Middle frontal gyrus (tissue), 1 donor: Measurements from ENCODE around the gene AK1.

Experiments
- DNase-seq: peaks from one replicate; pipeline ENCODE4 v3.0.0-alpha.2; 2015; ENCODE audit warnings: low spot score; ENCODE audit errors: extremely low spot score

AK1 gene

DNA sequence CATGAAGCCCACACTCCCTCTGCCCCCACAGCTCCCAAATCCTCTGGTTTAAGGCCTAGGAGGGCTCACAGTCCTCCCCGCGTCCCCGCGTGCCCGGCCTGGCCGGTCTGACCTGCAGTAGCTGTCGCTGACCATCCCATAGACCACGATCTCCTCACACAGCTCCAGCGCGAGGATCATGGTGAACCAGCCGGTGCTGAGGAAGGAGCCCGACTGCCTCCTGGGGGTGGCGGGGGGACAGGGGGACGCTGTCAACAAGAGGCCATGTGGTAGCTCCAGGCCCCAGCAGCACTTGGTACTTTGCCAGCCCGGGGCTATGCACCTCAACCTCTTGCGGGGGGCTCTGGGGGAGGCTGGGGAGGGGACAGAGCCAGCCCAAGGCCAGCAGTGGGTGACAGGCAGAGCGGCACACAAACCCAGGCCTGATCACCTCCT, 32.4 kb upstream of the AK1 start:
- no peak for DNase-seq

DNA sequence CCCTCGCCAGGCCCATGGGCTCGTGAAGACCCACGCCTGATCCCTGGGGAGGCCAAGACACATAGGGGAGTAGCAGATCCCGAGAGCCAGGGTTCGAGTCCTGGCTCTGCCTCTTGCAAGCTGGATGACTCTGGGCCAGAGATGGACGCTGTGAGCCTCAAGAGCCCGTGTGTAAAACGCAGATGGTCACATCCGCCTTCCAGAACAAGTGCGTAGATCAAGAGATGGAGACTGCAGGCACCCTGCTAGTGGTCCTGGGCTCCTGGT, 31.1 kb upstream of the AK1 start:
- no peak for DNase-seq

DNA sequence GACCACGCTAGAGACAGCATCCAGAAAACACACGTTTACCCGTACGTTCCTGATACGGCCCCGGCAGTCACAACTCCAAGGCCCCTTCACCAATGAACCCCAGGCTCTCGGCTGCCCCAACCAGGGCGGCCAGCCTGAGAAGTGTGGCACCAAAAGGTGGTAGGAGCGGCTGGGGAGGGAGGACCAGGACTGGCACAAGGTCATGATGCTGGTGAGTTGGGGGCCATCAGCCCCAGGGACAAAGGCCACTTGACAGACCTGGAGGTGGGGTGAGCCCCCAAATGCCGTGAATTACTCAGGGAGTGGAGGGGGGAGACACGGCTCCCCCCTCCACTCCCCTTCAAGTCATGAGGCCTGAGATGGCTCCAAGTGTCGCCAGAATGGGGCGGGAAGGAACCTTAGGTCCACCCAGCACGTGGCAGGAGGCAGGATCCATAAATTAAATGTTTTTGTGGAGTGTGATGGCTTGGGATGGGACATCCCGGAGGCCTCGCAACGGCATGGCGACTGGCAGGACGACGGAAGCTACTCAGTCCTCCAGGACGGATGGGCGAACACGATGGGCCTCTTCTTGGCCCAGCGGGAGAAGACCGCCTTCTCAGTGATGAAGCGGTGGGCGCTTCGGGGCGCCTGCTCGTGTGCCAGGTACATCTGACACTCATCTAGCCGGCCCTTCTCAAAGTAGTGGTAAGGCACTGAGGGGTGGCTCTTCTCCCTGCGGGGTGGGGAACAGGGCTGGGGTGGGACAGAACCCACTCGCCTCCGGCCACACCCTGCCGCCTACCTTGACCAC, 30.6 kb upstream of the AK1 start:
- DNase-seq: no peak

DNA sequence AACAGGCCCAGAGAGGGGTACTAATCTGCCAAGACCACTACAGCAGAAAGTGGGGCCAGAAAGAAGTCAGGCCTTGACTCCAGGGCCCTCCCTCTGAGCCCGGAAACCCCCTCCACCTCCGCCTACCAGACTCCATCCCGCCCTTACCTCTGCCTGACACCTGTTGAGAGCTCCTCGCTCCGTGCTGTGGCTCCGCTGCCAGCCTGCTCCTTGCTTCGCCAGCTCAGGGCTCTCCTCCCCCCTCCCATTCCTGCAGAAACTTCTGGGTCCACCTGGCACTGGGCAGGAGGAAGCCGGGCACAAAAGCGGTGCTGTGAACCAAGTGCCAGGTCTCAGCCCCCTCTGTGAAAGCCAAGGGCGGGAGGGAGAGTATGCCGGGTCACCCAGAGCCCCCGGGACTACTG, 28.3 kb upstream of the AK1 start:
- DNase-seq: no peak

DNA sequence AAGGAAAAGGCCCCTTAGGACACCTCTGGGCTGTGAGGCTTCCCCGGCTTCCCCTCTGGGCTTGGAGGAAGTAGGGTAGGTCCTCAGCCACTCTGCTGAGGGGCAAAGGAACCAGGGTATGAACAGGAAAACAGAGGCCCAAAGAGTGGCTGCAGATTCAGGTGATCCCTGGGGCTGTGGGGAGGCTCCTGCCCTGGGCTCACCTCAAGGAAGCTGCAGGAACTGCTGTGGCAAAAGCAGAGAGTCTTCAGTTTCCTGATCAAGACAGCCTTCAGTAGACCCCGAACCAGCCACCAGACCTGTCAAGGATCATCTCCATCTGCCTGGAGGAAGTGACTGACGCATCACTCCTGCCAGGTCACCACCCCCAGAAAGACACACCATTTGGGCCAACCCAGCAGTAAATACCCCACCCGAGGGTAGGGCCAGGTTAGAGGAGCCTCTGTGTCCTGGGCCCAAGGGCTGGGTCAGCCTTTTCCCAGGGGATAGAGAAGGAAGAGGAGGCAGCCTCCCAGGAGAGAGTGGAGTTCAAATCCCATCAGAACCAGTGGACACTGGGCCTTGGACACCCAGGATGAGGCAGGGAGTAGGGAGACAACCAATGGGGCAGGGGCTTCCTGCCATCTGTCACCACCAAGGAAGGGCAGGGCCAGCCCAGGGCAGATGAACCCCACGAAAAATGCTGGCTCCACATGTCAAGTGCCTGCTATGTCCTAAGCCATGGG, 27.7 kb upstream of the AK1 start:
- no peak for DNase-seq

DNA sequence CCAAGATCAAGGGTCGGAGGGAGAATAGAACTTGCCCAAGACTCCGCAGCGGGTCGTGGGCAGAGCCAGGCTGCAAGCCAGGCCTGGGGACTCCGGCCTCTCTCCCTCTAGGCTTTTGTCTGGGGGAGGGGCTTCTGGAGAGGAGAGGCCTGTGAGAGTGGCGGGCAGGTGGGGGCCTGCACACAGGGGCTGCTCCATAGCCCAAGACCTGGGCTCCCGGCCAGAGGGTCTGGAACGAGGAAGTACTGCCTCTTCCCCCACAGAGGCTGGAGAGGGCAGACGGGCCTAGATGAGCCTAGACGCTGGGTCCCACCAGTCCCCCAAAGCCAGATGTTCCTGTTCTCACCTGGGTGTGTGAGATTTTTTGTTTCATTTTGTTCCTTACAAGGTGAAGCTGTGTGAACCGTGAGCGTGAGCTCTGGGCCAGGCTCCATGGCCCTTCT, 27.1 kb upstream of the AK1 start:
- no peak for DNase-seq

DNA sequence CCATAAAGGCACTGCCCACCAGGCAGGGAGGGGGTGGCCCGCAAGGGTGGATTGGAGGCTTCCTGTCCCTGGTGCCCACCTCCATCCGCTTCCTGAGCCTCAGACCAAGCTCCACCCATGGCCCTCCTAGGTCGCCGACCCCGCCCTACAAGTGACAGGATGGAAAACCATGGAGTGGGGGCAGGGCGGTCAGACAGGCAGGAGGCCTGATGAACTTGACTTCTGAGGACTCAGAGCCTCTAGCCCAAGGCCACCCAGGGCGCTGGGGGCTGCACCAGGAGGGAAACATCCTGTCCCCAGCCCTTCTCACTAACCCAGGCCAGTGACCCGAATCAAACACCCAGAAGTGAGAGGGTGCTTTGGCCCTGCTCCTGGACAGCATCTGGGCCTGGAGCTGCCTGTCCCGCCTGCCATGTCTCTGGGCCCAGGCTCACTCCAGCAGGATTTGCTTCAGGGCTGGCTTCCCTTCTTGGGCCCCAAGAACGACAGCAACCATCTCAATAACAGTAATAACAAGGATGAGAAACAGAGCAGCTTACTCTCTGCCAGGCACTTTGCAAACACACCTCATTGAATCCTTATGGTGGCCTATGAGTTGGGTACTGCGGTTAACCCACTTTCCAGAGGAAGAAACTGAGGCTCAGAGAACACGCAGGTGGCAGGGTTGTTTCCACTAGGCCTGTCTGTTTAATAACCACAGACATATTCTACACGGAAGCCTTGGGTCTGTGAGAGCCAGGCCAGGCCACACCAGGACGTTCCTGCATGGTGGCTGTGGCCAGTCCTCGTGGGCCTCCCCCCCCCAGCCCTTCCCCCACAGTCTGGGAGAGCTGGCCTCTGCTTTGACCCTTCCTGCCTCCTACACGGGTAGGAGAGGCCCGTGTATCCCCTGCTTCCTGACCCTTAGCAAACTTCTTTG, 26.3 kb upstream of the AK1 start:
- DNase-seq: no peak

DNA sequence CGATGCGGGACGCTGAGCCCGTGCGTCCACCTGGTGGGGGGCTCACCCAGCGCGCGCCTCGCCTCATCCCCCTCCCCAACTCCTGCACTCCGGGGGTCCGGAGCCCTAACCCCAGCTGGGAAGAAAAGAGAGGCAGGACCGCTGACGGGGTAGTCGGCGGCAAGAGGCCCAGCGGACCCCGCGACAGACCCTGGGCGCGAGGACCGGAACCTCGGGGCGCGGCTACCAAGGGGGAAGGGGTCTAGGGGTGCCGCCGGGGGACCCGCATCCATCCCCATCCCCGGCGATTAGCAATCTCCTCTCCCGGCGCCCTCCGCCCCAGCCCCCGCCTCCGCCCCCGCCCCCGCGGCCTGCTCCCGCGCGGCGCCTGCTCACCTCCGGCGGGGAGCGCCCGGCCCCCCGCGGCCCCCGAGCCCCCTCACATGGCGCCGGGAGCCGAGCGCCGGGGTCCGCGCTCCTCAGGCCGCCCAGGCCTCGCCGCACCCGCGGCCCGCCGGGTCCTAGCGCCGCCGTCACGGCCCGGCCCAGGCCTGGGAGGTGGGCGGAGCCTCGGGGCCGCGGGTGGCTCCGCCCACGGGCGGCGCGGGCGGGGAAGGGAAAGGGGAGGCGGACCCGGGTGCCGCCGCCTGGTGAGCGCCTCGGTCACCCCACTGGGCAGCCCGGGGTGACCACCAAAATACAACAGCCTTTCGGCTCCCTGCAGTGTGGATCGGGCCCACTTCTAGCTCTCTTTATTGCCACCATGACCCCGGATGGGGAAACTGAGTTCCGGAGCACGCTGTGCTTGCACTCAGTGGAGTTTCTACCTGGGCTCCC, 21.9 kb upstream of the AK1 start, which contains the start of gene ST6GALNAC6:
Gene ST6GALNAC6 (minus strand): TSS at position 476 of the 816 bp plus-strand sequence. CDS start 1,622 bp downstream, outside the sequence.
- DNase-seq: peak; percentile 65

DNA sequence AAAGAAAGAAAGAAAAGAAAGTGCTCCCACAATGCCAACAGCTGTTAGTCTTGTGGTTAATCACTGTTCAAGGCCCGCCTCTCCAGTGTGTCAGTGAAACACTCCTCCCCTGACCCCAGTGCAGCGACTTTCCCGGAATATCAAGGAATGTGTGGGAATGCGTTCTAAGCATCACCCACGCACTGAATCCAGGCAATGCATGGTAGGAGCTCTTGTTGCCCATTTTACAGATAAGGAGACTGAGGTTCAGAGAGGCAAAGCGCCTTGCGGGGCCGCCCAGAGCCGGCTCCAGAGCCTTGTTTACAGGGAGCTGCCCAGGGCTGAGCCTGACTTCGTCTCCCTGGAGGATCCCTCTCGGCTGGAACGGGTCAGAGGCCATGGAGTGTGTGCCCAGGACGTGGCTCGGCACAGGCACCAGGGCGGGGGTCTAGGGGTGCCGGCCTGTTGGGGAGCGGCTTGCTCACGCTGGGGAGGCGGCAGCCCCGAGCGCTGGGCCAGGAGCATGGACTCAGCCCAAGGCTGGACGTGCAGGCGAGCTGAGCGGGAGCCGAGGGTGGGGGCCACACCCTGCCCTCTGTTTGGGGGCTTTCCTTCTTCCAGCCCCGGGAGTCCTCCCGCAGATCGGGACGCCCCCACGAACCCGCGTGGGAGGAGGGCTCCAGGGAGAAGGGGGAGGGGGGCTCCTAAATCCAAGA, 21.1 kb upstream of the AK1 start:
- DNase-seq: no peak

DNA sequence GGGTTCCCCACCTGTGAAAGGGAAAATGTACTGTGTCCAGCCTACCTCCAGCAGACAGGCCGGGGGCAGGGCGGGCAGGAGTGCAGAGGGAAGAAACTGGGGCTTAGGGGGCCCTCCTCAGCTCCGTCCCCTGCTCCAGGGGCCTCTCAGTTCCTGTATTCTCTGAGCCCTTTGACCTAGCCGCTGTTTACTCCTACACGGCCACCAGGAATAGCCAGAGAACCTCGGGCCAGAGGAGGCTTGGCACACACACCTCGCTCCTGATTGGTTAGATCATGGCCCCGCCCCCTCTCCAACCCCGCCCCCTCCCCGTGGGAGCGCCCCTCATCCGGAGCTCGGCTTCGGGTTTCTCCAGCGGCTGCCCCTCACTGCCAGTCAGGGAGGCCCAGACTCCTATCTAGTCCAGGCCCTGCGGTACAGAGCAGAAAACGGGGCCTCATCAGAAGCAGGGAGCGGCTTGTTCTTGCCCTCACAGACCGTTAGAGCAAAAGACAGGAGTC, 19.8 kb upstream of the AK1 start:
- no peak for DNase-seq

DNA sequence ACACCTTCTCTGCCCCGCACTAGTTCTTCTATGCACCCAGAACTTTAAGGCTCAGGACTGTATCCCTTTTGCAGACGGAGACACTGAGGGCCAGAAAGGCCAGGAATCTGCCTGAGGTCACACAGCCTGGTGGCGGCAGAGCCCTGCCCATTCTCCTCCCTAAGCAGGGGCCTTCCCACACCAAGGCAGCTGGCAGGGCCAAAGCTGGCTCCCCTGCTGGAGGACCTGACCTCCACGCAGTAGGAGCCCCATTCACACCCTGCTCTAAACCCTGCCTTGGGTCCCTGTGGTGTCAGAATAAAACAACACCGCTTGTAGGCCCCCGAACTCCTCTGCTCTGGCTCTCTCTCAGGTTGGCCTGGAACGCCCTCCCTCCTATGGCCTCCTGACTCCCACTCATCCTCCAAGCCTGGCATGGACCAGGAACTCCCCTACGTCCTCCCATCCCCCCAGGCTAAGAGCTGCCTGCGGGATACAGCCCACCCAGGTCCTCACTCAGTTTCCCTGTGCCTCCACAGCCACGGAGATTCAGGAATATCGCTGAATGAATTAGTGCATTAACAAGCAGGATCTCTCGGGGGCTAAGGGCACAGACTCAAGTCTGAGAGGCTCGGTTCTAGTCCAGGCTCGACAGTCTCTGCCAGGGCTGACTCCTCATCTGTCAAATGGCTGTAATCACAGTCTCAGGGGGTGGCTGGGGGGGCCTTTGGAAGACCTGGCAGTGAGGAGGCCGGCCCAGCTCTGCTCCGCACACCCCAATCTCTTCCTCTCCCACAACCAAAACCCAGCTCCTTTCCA, 19.1 kb upstream of the AK1 start:
- DNase-seq: no peak

DNA sequence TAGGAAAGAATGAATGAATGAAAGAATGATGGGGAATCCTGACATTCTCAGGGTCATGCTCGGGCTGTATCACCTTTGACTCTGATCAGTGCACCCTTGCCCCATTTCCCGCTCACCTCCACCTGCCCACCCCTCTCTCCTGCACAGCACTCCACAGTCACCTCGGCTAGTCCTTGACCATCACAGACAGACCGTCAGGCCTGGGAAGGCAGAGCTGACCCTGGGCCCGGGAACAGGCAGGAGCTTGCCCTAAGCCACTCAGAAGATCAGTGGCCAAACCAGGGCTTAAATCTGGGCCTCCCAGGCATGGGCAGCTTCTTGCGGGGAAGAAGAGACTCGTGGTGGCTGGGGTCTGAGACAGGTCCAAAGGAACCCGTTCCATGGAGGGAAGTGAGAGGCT, 18.3 kb upstream of the AK1 start:
- no peak for DNase-seq

DNA sequence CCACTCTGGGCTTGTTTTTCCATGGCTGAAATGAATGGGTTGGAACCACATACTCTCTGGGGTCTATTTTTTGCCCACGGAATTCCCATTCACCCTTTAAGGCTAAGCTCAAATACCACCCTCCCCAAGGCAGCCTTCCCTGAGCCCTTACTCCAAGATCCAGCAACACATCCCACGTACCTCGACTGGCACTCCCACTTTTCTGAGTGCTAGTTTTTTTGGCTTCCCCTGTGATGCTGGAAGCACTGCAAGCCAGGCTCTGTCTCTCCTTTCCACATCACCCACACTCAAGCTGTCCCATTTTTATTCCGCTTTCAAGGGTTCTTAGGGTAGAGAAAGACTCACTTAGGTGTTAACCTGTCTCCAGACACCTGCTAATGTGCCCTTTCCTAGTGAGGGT, 15.9 kb upstream of the AK1 start:
- DNase-seq: peak; percentile 52

DNA sequence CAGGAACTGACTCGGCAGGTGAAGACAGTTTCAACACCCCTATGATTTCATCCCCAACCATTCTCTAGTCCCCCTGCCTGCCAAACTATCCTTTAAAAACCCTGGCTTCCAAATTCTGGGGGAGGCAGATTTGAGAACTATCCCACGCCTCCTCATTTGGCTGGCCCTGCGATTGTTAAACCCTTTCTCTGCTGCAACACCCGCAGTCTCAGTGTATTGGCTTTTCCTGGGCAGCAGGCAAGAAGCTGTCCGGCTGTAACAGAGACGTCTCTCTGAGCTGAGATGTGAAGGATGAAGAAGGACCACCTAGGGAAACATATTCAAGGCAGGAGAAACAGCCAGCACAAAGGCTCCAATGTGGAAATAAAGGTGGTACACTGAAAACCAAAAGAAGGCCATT, 15.4 kb upstream of the AK1 start:
- no peak for DNase-seq

DNA sequence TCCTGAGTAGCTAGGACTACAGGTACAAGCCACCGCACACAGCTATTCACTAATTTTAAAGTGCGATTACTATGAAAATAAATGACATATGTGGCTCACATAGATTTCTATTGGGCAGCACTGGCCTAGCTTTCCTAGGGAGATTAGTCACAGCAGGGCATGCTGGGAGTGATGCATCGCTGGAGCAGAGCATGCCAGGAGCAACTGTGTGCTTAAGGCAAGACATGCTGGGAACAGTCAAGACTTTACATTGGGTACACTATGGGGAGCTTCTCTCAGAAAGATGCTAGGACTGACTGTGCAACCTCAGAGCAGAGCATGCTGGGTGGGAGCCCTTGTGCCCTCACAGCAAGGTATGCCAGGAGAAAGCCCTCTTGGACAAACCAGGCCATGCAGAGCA, 12.6 kb upstream of the AK1 start:
- no peak for DNase-seq

DNA sequence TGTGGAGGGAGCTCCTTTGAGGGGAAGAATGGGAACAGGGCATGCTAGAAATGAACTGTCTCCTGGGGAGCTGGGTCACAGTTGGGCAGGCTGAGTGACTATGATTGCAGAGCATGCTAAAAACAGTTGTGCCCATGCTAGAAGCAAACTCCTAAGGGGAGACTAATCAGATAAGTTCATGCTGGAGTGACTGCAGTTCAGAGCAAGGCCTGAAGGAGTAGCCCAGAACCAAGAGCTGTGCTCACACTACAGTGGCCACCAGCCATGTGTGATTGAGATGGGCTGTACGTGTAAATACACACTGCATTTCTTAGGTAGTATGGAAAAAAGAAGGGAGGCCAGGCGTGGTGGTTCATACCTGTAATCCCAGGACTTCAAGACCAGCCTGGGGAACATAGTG, 10.3 kb upstream of the AK1 start:
- DNase-seq: no peak

DNA sequence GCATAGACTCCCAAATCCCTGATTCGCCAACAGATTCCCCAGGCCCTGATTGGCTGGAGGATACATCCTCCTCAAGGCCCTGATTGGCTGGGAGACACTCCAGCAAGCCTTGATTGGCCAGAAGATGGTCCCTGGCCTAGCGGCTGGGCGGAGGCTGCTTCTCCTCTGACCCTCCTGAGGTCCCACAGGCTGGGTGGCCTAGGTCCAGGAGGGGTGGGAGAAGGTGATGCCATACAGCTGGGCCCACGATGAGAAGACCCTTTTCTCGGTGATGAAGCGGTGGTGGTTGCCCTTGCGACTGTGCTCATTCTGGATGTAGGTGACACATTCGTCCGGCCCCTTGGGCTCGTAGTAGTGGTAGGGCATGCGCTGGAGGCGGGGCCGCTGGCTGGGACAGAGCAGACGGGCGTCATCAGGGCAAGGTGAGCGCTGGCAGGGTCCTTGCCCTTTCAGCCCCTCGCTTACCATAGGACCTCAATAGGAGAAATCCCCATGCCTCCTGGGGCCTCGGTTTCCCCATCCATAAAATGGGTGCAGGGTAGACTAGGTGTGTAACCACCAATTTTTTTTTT, 9.0 kb upstream of the AK1 start:
- DNase-seq: no peak

DNA sequence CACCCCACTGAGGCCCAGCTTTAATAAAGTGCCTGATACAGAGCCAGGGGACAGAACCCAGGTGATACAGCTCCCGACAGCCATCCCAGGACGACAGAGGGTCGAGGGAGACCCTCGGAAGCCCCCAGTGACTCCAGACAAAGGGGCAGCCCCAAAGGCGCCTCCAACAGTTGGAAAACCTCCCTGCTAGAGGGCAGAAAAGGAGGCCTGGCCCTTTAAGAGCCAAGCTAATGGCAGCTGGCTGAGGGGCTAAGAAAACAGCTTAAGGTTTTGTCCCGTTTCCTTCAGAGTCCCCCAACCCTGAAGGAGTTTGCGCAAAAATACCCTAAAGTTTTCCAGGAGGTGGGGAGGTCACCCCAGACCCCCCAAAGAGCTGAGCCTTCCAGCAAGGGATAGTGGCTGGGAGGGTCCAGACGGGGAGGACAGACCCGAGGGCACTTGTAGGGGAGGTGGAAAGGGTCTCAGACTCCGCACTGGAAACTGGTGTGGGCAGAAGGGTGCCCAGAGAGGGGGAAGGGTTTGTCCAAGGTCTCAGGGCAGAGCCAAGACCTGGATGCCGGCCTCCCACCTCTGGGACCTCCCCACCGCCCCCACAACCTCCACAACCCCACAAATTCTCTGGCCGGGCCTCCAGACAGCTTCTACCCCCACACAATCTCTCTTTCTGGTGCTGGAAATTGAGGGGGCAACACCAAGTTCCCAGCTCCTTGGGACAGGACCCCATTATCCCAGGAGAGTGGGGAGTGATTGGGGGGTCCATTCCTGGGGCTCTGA, 8.2 kb upstream of the AK1 start:
- no peak for DNase-seq
